GM18907 (cell line): ENCODE data around the gene SH3TC1.

Source experiments
- ATAC-seq: cut with Tn5 transposase; IDR thresholded peaks from one replicate; pipeline ENCODE4 v1.9.1; 2021; ENCODE audit warnings: mild to moderate bottlenecking, moderate library complexity; ENCODE audit not compliant: unreplicated experiment

The SH3TC1 gene

GRCh38 chr4:8272472-8273428 is 73.7 kb downstream of the SH3TC1 start:
- no peak for ATAC-seq

- no peak for ATAC-seq
These were observed 74.4 kb downstream of the SH3TC1 start for GRCh38 chr4:8273450-8273849.

- ATAC-seq, result no peak
These were observed 75.1 kb downstream of the SH3TC1 start for GRCh38 chr4:8274066-8274652.

- ATAC-seq, result no peak
These were observed 75.9 kb downstream of the SH3TC1 start for GRCh38 chr4:8274765-8275547.

GRCh38 chr4:8275548-8275910 is 76.4 kb downstream of the SH3TC1 start:
- no peak for ATAC-seq

- ATAC-seq, result no peak
These were observed 77.5 kb downstream of the SH3TC1 start for GRCh38 chr4:8276358-8277240.

- no peak for ATAC-seq
These were observed 78.4 kb downstream of the SH3TC1 start for GRCh38 chr4:8277356-8278008.

- no peak for ATAC-seq
These were observed 78.9 kb downstream of the SH3TC1 start for GRCh38 chr4:8278009-8278395.

GRCh38 chr4:8278421-8279287 is 79.6 kb downstream of the SH3TC1 start:
- no peak for ATAC-seq

GRCh38 chr4:8279321-8280157 is 80.4 kb downstream of the SH3TC1 start:
- no peak for ATAC-seq

- no peak for ATAC-seq
These were observed 81.2 kb downstream of the SH3TC1 start for GRCh38 chr4:8280158-8280875.

GRCh38 chr4:8280876-8281440 is 81.9 kb downstream of the SH3TC1 start:
- ATAC-seq, result no peak

GRCh38 chr4:8281519-8282133 is 82.5 kb downstream of the SH3TC1 start:
- no peak for ATAC-seq

GRCh38 chr4:8282134-8282641 is 83.1 kb downstream of the SH3TC1 start:
- no peak for ATAC-seq

- no peak for ATAC-seq
These were observed 83.7 kb downstream of the SH3TC1 start for GRCh38 chr4:8282742-8283141.

GRCh38 chr4:8283161-8283560 is 84.1 kb downstream of the SH3TC1 start:
- ATAC-seq, result no peak
